DOHH2 (cell line): Measurements from ENCODE around the gene SLC16A13.
"Not testable (repeated sequence)": the region's sequence is repeated elsewhere in the genome, so short reads cannot be mapped to it uniquely, and the experiment has no call there.

Experiments used
- H3F3A ChIP-seq: fragments of 200-600 bp; sonication (generic), shearing (Covaris generic); 2 replicates; pipeline ENCODE4 v1.6.0; 2016; ENCODE audit warnings: antibody characterized with exemption, mild to moderate bottlenecking; ENCODE audit not compliant: control insufficient read depth, insufficient read depth
- H3K27ac ChIP-seq: fragments of 200-600 bp; sonication (generic); 2 replicates; pipeline ENCODE4 v1.5.1; 2014; ENCODE audit warnings: low read depth, mild to moderate bottlenecking, low read length, moderate library complexity
- H3K27me3 ChIP-seq: fragments of 200-600 bp; sonication (generic); 2 replicates; pipeline ENCODE4 v1.6.1; 2014; ENCODE audit warnings: mild to moderate bottlenecking, low read length, mixed read lengths; ENCODE audit not compliant: control insufficient read depth
- H3K36me3 ChIP-seq: fragments of 200-600 bp; sonication (generic); 2 replicates; pipeline ENCODE4 v1.6.1; 2014; ENCODE audit warnings: mild to moderate bottlenecking, low read length, moderate library complexity, mixed read lengths; ENCODE audit not compliant: control insufficient read depth
- H3K4me1 ChIP-seq: fragments of 200-600 bp; sonication (generic); 2 replicates; pipeline ENCODE4 v1.6.1; 2014; ENCODE audit warnings: mild to moderate bottlenecking, low read length, mixed read lengths; ENCODE audit not compliant: control insufficient read depth
- H3K4me2 ChIP-seq: fragments of 200-600 bp; sonication (generic); 2 replicates; pipeline ENCODE4 v1.6.0; 2014; ENCODE audit warnings: mild to moderate bottlenecking, low read length, moderate library complexity
- H3K4me3 ChIP-seq: fragments of 200-600 bp; sonication (generic); 2 replicates; pipeline ENCODE4 v1.5.1; 2014; ENCODE audit warnings: mild to moderate bottlenecking, low read length, mixed read lengths
- H3K79me2 ChIP-seq: fragments of 200-600 bp; sonication (generic); 2 replicates; pipeline ENCODE4 v1.6.1; 2014; ENCODE audit warnings: mild to moderate bottlenecking, low read length, mixed read lengths; ENCODE audit not compliant: control insufficient read depth
- H3K9me2 ChIP-seq: fragments of 200-600 bp; sonication (generic); replicated peaks from 2 replicates; pipeline ENCODE4 v1.6.1; 2014; ENCODE audit warnings: mild to moderate bottlenecking, low read length, mixed read lengths; ENCODE audit not compliant: control insufficient read depth
- H3K9me3 ChIP-seq: fragments of 200-600 bp; sonication (generic); 2 replicates; pipeline ENCODE4 v1.6.1; 2014; ENCODE audit warnings: antibody characterized with exemption, low read length, mixed read lengths; ENCODE audit not compliant: control insufficient read depth, insufficient read depth
- H4K20me1 ChIP-seq: fragments of 200-600 bp; sonication (generic); 2 replicates; pipeline ENCODE4 v1.6.0; 2014; ENCODE audit warnings: low read depth, mild to moderate bottlenecking, antibody characterized with exemption, low read length, moderate library complexity; ENCODE audit not compliant: control insufficient read depth, insufficient read depth
- EZH2phosphoT487 ChIP-seq: fragments of 200-600 bp; sonication (generic); IDR thresholded peaks from 2 replicates; pipeline ENCODE4 v1.6.1; 2017; ENCODE audit warnings: borderline replicate concordance, mild to moderate bottlenecking, antibody characterized with exemption, low read length, moderate library complexity, mixed read lengths
- TF ChIP-seq, protein P1 (sequence below): fragments of 200-600 bp; sonication (generic); IDR thresholded peaks from one replicate; pipeline ENCODE4 v1.5.1; 2014; ENCODE audit warnings: antibody characterized with exemption, mild to moderate bottlenecking, low read depth, low read length; ENCODE audit not compliant: poor library complexity, severe bottlenecking

The SLC16A13 gene

DNA sequence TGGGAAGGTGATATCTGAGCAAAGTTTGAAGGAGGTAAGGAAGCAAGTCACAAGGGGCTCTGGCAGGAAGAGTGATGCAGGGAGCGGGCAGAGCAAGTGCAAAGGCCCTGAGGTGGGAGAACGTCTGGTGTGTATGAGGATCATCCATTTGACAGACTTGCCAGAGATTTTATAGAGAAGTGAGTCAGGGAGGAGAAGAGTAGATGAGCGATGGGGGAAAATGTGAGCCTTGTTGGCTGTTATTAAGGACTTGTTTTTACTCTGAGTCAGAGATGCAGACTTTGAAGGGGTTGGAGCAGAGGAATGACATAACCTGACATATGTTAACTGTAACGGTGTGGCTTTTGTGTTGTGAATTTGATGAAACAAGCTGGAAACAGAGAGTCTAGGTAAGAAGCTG, 47.8 kb downstream of the SLC16A13 start:
- H3K4me2 ChIP-seq: no peak overlapping the region
- no peaks in the 10 kb centered on the region for H3F3A ChIP-seq
- no peaks in the 10 kb centered on the region for H3K36me3 ChIP-seq
- H3K27me3 ChIP-seq: peaks cover 8% of the 10 kb centered on the region; the same call in 1 of the 2 replicates
- H3K9me3 ChIP-seq: no peaks in the 10 kb centered on the region
- TF ChIP-seq, protein P1, sequence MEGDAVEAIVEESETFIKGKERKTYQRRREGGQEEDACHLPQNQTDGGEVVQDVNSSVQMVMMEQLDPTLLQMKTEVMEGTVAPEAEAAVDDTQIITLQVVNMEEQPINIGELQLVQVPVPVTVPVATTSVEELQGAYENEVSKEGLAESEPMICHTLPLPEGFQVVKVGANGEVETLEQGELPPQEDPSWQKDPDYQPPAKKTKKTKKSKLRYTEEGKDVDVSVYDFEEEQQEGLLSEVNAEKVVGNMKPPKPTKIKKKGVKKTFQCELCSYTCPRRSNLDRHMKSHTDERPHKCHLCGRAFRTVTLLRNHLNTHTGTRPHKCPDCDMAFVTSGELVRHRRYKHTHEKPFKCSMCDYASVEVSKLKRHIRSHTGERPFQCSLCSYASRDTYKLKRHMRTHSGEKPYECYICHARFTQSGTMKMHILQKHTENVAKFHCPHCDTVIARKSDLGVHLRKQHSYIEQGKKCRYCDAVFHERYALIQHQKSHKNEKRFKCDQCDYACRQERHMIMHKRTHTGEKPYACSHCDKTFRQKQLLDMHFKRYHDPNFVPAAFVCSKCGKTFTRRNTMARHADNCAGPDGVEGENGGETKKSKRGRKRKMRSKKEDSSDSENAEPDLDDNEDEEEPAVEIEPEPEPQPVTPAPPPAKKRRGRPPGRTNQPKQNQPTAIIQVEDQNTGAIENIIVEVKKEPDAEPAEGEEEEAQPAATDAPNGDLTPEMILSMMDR: no peak
- TF ChIP-seq EZH2phosphoT487: no peak
- no peaks in the 10 kb centered on the region for H3K79me2 ChIP-seq
- H3K4me1 ChIP-seq: no peaks in the 10 kb centered on the region
- no peaks in the 10 kb centered on the region for H4K20me1 ChIP-seq
- no peak overlapping the region for H3K4me3 ChIP-seq
- no peak overlapping the region for H3K27ac ChIP-seq
- no peaks in the 10 kb centered on the region for H3K9me2 ChIP-seq

DNA sequence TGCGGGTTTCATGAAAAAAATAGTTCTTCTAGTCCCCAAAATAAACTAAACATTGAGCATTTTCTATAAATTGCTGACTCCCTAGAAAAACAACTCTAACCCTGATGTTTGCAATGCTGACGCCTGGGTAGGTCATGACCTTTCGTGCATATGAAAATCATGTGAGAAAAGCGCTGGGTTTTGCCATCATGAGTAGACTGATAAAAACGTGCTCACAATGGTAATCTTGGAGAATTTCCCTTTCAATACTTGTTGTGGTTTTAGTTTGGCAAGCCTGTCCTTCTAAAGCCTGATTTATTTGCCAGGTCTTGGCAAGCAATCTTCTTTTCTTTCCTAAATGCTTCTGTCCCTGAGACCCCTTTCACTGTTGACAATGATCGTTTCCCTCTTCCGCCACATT, 48.3 kb downstream of the SLC16A13 start:
- no peaks in the 10 kb centered on the region for H4K20me1 ChIP-seq
- no peaks in the 10 kb centered on the region for H3K9me2 ChIP-seq
- peaks cover 8% of the 10 kb centered on the region; the same call in 1 of the 2 replicates for H3K27me3 ChIP-seq

DNA sequence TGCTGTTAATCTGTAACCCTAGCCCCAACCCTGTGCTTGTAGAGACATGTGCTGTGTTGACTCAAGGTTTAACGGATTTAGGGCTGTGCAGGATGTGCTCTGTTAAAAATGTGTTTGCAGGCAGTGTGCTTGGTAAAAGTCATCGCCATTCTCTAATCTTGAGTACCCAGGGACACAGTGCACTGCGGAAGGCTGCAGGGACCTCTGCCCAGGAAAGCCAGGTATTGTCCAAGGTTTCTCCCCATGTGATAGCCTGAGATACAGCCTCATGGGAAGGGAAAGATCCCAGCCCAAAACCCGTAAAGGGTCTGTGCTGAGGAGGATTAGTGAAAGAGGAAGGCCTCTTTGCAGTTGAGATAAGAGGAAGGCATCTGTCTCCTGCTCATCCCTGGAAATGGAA, 52.6 kb downstream of the SLC16A13 start:
- not testable (repeated sequence) for H3F3A ChIP-seq, H3K4me2 ChIP-seq, H3K27ac ChIP-seq, H3K9me2 ChIP-seq, H3K9me3 ChIP-seq, H3K4me3 ChIP-seq, H3K79me2 ChIP-seq, H3K27me3 ChIP-seq, H3K4me1 ChIP-seq, H3K36me3 ChIP-seq, H4K20me1 ChIP-seq

More for the DNA sequence above, 48.3 kb downstream of the SLC16A13 start:
- no peaks in the 10 kb centered on the region for H3K79me2 ChIP-seq
- H3K36me3 ChIP-seq: no peaks in the 10 kb centered on the region
- no peak overlapping the region for H3K4me3 ChIP-seq
- H3K27ac ChIP-seq: no peak overlapping the region
- no peaks in the 10 kb centered on the region for H3F3A ChIP-seq
- H3K9me3 ChIP-seq: no peaks in the 10 kb centered on the region
- TF ChIP-seq, protein P1: no peak
- TF ChIP-seq EZH2phosphoT487: no peak
- H3K4me1 ChIP-seq: no peaks in the 10 kb centered on the region
- H3K4me2 ChIP-seq: no peak overlapping the region

DNA sequence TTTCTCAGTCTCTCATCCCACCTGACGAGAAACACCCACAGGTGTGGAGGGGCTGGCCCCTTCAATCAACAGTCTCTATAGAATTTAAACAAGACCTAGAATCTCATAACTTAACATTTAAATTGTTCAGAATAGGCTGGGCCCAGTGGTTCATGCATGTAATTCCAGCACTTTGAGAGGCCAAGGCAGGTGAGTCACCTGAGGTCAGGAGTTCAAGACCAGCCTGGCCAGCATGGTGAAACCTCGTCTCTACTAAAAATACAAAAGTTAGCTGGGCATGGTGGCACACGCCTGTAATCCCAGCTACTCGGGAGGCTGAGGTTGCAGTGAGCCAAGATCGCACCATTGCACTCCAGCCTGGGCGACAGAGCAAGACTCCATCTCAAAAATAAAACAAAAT, 53.8 kb downstream of the SLC16A13 start:
- H4K20me1 ChIP-seq, H3K27me3 ChIP-seq, H3K79me2 ChIP-seq, H3K4me3 ChIP-seq, H3F3A ChIP-seq, H3K9me2 ChIP-seq, H3K9me3 ChIP-seq, H3K27ac ChIP-seq, H3K4me1 ChIP-seq, H3K36me3 ChIP-seq, H3K4me2 ChIP-seq: not testable (repeated sequence)
